HepG2 (cell line): ENCODE measurements around the gene VAMP3. TPM values are rescaled to one million over a fixed set of nuclear protein-coding genes. Genes with fewer than 3 reads are reported as not detected.

Experiments used
- ERF ChIP-seq: IDR thresholded peaks from 2 replicates; pipeline ENCODE4 v1.6.1; 2018; ENCODE audit warnings: missing biosample characterization, missing genetic modification reagents
- ZFX ChIP-seq: sonication (generic); formaldehyde crosslinking; IDR thresholded peaks from 2 replicates; pipeline ENCODE4 v1.4.0; 2020; ENCODE audit warnings: mild to moderate bottlenecking, low read depth, missing genetic modification reagents, moderate library complexity
- ZNF318 ChIP-seq: sonication (generic); formaldehyde crosslinking; IDR thresholded peaks from 2 replicates; pipeline ENCODE4 v1.4.0; 2020; ENCODE audit warnings: mild to moderate bottlenecking, missing genetic modification reagents
- ZNF331 ChIP-seq: sonication (generic); formaldehyde crosslinking; IDR thresholded peaks from 2 replicates; pipeline ENCODE4 v1.4.0; 2020; ENCODE audit warnings: missing genetic modification reagents
- polyA plus RNA-seq, 8 experiments: library from polyadenylated mRNA; depleted of rRNA in 3 of 8; stranded (reverse) in 7 of 8; unstranded in 1 of 8; fragments of >200 nt; fragmentation: Illumina TruSeq in 4 of 8; extraction: Trizol in 4 of 8; gene quantifications; 2 replicates each; pipeline versions ENCODE4 v1.2.1 to v1.2.3, GENCODE V29; 2011 to 2016; ENCODE audit warnings: low read depth in 4 of 8, missing spikeins in 1 of 8, mixed read lengths in 1 of 8; ENCODE audit not compliant: insufficient read depth in 1 of 8
- total RNA-seq, 5 experiments: library from RNA; depleted of rRNA; stranded (reverse); fragments of >200 nt; fragmentation: Illumina TruSeq; extraction: Trizol; gene quantifications; 2 replicates each; pipeline ENCODE4 v1.2.3, GENCODE V29; 2016; ENCODE audit warnings: low read depth in 1 of 5
- TF ChIP-seq, protein P1 (sequence below): IDR thresholded peaks from 2 replicates; pipeline ENCODE4 v1.6.1; 2016; ENCODE audit warnings: mild to moderate bottlenecking, missing biosample characterization, missing genetic modification reagents

Gene VAMP3
- total and polyA plus RNA-seq, 2 of the 13 experiments (the other 11 are each of a cell fraction or from before 2014, with no cell fraction given) = 75.3 to 88.7 TPM

DNA sequence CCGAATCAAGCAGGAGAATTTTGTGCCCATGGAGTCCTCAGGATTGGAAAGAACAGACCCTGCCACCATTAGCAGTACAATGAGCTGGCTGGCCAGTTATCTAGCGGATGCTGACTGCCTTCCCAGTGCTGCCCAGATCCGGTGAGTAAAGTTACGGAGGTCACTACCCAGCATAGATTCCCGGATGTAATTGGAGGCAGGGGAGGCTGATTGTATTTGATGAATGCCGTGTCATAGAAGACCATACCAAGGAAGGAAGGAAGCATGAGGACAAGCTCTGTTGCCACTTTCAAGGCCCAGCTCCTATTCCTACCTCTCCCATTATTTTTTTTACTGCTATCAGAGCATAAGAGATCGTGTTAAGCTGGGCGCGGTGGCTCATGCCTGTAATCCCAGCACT lies 26.2 kb upstream of the VAMP3 start (continued):
- no peak for TF ChIP-seq ZNF318 (CRISPR knock-in tag)
- no peak for TF ChIP-seq ZFX (CRISPR knock-in tag)
- TF ChIP-seq ERF = no peak
- TF ChIP-seq, protein P1, sequence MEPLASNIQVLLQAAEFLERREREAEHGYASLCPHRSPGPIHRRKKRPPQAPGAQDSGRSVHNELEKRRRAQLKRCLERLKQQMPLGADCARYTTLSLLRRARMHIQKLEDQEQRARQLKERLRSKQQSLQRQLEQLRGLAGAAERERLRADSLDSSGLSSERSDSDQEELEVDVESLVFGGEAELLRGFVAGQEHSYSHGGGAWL (CRISPR knock-in tag) = no peak
- TF ChIP-seq ZNF331 (CRISPR knock-in tag) = no peak
